SKM-1 (cell line): ENCODE results near the gene TRIM38.
A peak's percentile ranks its signal among the peaks of the same experiment; 100 is the strongest.
"Not testable (repeated sequence)": the region's sequence is repeated elsewhere in the genome, so short reads cannot be mapped to it uniquely, and the experiment has no call there.

Experiments used
- DNase-seq: peaks from one replicate; lab custom pipeline; 2025; ENCODE audit not compliant: unreplicated experiment; lab: John Stamatoyannopoulos, UW

TRIM38 gene

GRCh38 chr6:25968769-25969168 is 6.2 kb downstream of the TRIM38 start:
- no peak for DNase-seq

DNA sequence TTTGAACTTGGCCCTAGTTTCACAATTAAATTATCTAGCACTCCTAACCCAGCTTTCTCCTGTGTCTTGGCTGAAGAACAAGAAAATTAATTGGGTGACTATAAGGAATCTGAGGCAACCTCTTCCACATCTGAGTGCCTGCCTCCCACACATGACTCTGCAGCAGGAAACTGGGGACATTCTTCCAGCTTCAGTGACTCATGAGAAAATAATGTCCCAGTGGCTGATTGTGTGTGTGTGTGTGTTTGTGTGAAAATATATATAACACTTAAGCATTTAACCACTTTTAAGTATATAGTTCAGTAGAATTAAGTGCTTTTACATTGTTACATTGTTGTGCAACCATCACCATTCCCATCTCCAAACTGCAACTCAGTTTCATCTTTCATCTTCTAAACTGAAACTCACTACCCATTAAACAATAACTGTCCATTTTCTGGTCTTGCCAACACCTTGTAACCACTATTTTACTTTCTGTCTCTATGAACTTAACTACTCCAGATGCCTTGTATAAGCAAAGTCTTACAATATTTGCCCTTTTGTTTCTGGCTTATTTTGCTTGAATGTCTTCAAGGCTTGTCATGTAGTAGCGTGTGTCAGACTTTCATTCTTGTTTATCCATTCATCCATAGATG is 8.7 kb downstream of the TRIM38 start:
- DNase-seq = no peak

GRCh38 chr6:25972128-25972527 is 9.5 kb downstream of the TRIM38 start:
- DNase-seq = no peak

DNA sequence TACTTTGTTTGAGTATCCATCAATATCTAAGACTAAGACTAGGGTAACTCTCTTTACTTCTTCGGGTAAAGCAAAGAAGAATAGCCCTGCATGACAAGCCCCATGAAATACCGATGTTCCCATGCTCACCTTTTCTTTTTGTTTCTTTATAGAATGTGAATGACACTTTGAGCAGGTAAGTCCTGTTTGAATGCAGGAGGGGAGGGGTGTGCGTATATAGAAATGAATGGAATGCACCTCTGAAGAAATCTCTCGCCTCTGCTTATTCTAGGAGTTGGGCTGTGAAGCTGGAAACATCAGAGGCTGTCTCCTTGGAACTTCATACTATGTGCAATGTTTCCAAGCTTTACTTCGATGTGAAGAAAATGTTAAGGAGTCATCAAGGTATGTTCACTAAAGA is 10.3 kb downstream of the TRIM38 start:
- no peak for DNase-seq

GRCh38 chr6:25973923-25974555 is 11.4 kb downstream of the TRIM38 start:
- DNase-seq = no peak

DNA sequence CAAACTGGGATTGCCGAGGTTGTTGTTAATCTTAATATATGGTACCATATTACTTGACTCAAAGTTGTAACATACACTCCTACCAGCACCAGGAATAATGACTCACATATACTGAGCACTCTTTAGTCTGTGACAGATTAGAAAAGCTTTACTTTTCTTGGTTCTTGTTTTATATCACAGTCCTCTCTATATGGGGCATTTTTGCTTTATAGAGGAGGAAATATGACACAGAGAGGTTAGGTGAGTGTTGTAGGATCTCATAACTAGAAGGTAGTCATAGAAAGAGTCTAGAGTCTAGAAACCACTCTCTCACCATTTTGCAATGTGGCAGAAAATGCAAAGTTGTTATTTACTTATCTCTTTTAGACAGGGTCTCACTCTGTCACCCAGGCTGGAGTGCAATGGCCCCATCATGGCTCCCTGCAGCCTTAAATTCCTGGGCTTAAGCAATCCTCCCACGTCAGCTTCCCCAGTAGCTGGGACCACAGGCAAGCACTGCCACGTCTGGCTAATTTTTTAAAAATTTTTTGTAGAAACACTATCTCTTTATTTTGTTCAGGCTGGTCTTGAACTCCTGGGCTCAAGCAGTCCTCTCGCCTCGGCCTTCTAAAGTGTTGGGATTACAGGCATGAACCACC is 13.4 kb downstream of the TRIM38 start:
- DNase-seq = no peak

- DNase-seq = no peak
Measured at GRCh38 chr6:25980935-25981334, 18.3 kb downstream of the TRIM38 start.

- DNase-seq = no peak
Measured at GRCh38 chr6:25981568-25982263, 19.1 kb downstream of the TRIM38 start.

DNA sequence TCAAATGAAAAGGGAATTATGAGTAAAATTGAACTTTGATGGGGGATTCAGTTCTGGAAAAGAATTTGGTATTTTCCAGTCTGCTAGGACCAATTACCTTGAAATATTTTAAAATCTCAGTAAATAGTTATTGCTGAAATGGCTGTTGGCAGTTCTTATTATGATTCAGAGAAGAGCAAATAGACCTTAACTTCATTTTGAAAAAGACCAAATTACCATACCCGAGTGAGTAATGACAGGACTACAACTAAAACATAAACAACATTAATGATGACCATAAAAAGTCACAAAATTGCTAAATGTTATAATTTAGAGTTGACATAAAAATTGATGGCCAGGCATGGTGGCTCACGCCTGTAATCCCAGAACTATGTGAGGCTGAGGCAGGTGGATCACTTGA is 21.7 kb downstream of the TRIM38 start:
- no peak for DNase-seq

DNA sequence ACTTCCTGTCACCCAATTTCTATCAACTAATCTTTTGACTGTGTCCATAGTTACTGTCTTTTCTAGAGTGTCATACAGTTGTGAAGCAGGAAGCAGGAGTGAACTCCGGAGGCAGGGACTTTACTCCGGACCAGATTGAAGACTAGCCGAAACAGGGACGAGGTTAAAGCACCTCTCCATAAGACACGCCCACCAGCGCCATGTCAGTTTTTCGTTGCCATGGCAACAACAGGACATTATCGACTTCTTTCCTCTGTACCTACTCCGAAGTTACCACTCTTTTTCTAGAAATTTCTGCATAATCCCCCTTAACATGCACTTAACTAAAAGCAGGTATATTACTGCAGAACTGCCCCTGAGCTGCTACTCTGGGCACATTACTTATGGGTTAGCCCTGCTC is 25.2 kb downstream of the TRIM38 start:
- DNase-seq = no peak

GRCh38 chr6:25990172-25990873 is 27.7 kb downstream of the TRIM38 start:
- no peak for DNase-seq

GRCh38 chr6:25991785-25992412 is 29.3 kb downstream of the TRIM38 start:
- peak; percentile 79 for DNase-seq

DNA sequence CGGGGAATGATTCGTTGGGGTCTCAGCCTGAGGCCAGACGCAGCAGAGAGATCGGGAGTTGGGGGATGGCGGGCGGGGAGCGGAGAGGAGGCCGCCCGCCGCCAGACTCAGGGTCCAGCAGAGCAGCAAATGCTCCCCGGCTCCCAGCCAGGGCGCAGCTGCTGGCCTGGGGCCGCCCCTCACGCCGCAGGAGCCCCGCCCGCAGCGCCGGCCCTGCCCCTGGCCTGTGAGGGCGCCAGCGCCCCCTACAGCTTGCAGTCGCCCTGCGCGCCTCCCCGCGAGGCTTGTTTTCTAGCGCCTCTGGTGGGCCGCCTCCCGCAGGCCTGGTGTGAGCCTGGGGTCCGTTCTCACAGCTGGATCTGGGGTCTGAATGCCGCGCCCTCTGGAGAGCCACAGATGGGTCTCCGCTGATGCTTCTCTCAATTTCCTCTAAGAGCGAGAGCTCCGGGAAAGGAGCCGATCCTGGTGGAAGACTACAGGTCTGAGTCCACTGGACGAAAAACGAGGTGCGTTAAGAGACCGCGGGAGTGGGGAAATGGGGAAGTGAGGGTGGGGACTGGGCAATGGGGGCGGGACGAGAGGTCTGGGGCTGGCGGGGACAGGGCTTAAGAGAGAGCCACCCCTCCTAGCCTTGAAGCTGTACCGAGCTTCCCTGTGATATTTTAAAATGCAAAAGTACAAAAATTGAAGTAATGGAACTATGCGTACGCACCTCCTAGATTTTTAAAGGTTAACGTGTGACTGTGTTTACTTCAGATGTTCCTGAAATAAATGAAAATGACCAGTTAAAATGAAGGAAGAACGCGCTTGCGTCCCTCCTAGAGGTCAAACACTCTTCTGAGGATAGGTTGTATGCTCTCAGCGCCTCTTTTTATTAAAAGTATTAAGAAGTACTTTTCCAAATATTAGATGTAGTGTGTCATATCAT is 30.1 kb downstream of the TRIM38 start:
- peak; percentile 78 for DNase-seq

DNA sequence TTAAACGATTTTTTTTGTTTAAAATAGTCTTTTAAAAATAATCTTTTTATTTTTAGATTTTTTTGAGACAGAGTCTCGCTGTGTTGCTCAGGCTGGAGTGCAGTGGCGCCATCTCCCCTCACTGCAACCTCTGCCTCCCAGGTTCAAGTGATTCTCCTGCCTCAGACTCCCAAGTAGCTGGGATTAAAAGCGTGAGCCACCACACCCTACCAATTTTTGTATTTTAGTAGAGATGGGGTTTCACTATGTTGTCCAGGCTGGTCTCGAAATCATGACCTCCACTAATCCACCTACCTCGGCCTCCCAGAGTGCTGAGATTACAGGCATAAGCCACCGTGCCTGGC is 30.7 kb downstream of the TRIM38 start:
- DNase-seq = not testable (repeated sequence)

- DNase-seq = no peak
Measured at GRCh38 chr6:25995507-25995906, 32.9 kb downstream of the TRIM38 start.

DNA sequence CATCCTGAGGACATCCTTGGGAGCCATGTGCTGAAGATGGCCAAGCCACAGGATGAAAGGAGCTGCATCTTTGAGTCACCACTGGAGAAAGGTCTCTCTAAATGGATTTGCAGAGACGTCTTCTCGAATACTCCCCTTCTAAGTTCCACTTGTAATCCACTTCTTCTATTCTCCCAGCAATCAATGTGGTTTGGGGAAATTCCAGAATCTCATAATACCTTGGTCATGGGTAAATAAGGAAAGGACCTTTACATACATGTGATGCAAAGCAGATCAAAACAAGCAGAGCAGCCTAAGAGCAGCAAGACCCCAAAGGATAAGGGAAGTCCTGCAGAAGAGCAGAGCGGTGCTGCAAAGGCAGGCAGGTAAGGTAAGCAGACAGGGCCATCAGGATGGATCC is 35.3 kb downstream of the TRIM38 start:
- DNase-seq = no peak

- no peak for DNase-seq
Measured at GRCh38 chr6:25998379-25998778, 35.8 kb downstream of the TRIM38 start.

DNA sequence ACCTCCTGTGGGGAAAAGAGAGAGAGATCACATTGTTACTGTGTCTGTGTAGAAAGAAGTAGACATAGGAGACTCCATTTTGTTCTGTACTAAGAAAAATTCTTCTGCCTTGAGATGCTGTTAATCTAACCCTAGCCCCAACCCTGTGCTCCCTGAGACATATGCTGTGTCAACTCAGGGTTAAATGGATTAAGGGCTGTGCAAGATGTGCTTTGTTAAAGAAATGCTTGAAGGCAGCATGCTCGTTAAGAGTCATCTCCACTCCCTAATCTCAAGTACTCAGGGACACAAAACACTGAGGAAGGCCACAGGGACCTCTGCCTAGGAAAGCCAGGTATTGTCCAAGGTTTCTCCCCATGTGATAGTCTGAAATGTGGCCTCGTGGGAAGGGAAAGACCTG is 36.6 kb downstream of the TRIM38 start:
- not testable (repeated sequence) for DNase-seq

GRCh38 chr6:26000366-26001144 is 38.0 kb downstream of the TRIM38 start:
- no peak for DNase-seq
